ENCODE measurements around the gene TNFRSF14. TPM values are rescaled to one million over a fixed set of nuclear protein-coding genes. Genes with fewer than 3 reads are reported as not detected.
"Not testable (repeated sequence)": the region's sequence is repeated elsewhere in the genome, so short reads cannot be mapped to it uniquely, and the experiment has no call there.

The TNFRSF14 gene
- total RNA-seq, 4 donors from 2014 or later: 36.3 to 47.5 (median 46.7) TPM

DNA sequence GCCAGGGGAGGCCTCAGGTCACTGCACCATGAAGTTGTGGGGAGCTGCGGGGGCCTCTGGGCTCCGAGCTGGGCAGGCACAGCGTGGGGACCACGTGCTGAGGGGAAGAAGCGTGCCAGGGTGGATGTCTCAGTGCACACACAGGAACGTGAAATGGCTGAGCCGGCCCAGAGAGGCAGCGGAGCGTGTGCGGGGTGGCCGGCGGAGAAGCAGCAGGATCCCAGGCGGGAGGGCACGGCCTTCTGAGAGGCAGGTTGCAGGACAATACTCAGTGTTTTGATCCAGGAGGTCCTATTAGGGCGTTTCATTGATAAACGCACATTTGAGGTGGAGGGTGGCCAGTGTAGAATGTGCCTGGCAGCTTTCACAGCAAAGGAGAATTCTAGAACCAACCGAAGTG lies 12.9 kb downstream of the TNFRSF14 start:
- DNase-seq: peak; percentile 48 to 57
- Histone ChIP-seq H3K9me3 (no peaks in the 10 kb centered on the region), H3K4me3 (replicated peaks in 1 of 3) (no peak overlapping the region), H3K27ac (no peak overlapping the region), H3K27me3 (no peaks in the 10 kb centered on the region), H3K4me1 (peaks cover 0 to 4% of the 10 kb centered on the region in 2 donors), H3K36me3 (no peaks in the 10 kb centered on the region)
- TF ChIP-seq, protein P1, sequence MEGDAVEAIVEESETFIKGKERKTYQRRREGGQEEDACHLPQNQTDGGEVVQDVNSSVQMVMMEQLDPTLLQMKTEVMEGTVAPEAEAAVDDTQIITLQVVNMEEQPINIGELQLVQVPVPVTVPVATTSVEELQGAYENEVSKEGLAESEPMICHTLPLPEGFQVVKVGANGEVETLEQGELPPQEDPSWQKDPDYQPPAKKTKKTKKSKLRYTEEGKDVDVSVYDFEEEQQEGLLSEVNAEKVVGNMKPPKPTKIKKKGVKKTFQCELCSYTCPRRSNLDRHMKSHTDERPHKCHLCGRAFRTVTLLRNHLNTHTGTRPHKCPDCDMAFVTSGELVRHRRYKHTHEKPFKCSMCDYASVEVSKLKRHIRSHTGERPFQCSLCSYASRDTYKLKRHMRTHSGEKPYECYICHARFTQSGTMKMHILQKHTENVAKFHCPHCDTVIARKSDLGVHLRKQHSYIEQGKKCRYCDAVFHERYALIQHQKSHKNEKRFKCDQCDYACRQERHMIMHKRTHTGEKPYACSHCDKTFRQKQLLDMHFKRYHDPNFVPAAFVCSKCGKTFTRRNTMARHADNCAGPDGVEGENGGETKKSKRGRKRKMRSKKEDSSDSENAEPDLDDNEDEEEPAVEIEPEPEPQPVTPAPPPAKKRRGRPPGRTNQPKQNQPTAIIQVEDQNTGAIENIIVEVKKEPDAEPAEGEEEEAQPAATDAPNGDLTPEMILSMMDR (IDR thresholded peaks at IDR 0.05): no peak
- no peak for TF ChIP-seq POLR2A (IDR thresholded peaks at IDR 0.05)
- intact Hi-C loops (cut with DNase I): no loop called here
- WGBS, 2 donors: 45 to 46% methylated on average over 14 to 17 of the region's 17 CpGs

DNA sequence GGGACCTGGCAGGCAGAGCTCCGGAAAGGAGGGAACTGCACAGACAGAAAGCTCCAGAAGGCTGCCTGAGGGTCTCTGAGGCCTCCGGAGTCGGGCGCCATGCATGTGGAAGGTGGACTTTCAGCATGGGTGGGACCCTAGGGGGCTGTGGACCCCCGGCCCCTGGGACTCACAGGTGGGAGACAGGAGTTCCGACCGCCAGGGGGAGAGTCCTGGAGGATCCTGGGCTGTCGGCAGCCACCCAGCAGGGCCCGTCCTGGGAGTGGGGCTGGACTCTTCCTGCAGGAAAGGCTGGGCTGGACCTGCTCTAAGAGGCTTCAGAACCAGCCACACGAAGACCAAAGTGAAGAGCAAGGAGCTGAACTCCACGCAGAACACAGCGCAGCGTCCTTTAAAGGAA lies 13.5 kb downstream of the TNFRSF14 start:
- H3K4me1 ChIP-seq; H3K9me3 ChIP-seq; H3K4me3 ChIP-seq (replicated peaks in 1 of 3); H3K27me3 ChIP-seq; DNase-seq; intact Hi-C loops (cut with DNase I); H3K36me3 ChIP-seq; H3K27ac ChIP-seq: not testable (repeated sequence)
- 85 to 89% methylated on average over 11 to 13 of the region's 13 CpGs for WGBS, 2 donors

DNA sequence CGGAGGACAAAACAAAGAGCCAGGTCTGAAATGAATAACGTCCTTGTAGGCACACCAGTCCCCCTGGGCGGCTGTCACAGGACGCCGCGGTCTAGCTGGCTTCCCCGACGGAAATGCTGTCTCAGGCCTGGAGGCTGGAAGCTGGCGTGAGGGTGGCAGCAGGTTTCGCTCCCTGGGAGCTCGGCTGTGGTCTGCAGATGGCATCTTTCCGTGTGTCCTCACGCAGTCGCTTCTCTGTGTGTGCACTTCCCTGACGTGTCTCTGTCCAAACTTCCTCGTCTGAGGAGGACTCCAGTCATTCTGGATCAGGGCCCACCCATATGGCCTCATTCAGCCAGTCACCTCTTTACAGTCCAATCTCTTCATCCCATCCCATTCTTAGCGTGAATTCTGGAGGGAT lies 14.2 kb downstream of the TNFRSF14 start:
- no peak overlapping the region for H3K4me3 ChIP-seq (replicated peaks in 1 of 3)
- no peak for DNase-seq
- H3K27me3 ChIP-seq: no peaks in the 10 kb centered on the region

DNA sequence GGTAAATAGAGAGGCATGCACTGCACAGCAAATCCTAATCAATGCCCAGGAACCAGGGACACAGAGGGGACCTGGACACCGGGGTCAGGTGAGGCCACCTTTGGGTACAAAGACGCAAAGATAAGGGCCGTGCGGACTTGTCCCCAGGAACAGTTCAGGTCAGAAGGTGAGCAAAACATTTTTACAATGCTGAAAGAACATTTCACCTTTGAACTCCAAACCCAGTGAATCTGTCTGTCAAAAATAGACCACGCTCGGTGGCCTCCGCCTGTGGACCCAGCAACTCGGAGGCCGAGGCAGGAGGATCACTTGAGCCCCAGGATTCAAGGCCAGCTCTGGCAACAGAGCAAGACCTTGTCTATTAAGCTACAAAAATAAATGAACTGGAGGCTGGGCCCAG lies 15.2 kb downstream of the TNFRSF14 start:
- Histone ChIP-seq H3K4me3 (replicated peaks in 1 of 3) (no peak overlapping the region), H3K27ac (no peak overlapping the region), H3K4me1 (peaks cover 0 to 4% of the 10 kb centered on the region in 2 donors), H3K36me3 (no peaks in the 10 kb centered on the region), H3K27me3 (no peaks in the 10 kb centered on the region), H3K9me3 (no peaks in the 10 kb centered on the region)
- intact Hi-C loops (cut with DNase I): no loop called here
- WGBS, 2 donors: 97 to 98% methylated on average over 9 of the region's 9 CpGs
- TF ChIP-seq POLR2A (IDR thresholded peaks at IDR 0.05): no peak
- no peak for DNase-seq

More for the DNA sequence above, 14.2 kb downstream of the TNFRSF14 start:
- Histone ChIP-seq H3K9me3 (no peaks in the 10 kb centered on the region), H3K4me1 (peaks cover 0 to 4% of the 10 kb centered on the region in 2 donors), H3K27ac (no peak overlapping the region), H3K36me3 (no peaks in the 10 kb centered on the region)
- intact Hi-C loops (cut with DNase I): no loop called here
- 82 to 94% methylated on average over 17 of the region's 17 CpGs for WGBS, 2 donors
- TF ChIP-seq, protein P1 (IDR thresholded peaks at IDR 0.05): no peak
- TF ChIP-seq POLR2A (IDR thresholded peaks at IDR 0.05): no peak

DNA sequence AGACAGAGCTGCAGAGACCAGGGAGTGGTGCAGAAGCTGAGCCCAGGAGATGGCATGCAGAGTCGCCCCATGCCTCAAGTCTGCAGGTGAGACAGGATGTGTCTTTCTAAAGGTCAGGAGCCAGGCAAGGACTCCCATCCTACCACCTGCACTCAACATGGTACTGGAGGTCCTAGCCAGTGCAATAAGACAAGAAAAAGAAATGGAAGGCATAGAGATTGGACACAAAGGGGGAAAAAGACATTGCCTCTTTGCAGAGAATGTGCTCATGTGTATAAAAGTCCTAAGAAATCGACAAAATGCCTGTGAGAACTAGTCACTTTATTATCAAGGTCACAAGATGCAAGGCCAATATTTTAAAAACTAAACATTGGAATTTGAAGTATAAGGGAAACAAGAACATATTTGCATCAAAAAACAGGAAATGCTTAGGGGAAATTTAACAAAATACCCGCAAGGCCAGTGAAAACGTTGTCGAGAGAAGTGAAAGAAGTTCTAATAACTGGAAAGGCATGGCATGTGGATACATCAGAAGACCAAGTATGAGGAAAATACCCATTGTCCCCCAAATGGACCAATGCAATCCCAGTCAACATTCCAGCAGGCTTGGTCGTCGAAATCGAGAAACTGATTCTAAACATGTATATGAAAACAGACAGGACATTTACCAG lies 17.2 kb downstream of the TNFRSF14 start:
- Histone ChIP-seq H3K36me3 (no peaks in the 10 kb centered on the region), H3K27ac (no peak overlapping the region), H3K9me3 (no peaks in the 10 kb centered on the region), H3K4me3 (replicated peaks in 1 of 3) (no peak overlapping the region), H3K27me3 (no peaks in the 10 kb centered on the region), H3K4me1 (peaks cover 6 to 12% of the 10 kb centered on the region in 2 donors)
- no peak for DNase-seq
- no peak for TF ChIP-seq POLR2A (IDR thresholded peaks at IDR 0.05)
- TF ChIP-seq, protein P1 (IDR thresholded peaks at IDR 0.05): no peak
- intact Hi-C loops (cut with DNase I): no loop called here
- 87 to 89% methylated on average over 8 of the region's 8 CpGs for WGBS, 2 donors

DNA sequence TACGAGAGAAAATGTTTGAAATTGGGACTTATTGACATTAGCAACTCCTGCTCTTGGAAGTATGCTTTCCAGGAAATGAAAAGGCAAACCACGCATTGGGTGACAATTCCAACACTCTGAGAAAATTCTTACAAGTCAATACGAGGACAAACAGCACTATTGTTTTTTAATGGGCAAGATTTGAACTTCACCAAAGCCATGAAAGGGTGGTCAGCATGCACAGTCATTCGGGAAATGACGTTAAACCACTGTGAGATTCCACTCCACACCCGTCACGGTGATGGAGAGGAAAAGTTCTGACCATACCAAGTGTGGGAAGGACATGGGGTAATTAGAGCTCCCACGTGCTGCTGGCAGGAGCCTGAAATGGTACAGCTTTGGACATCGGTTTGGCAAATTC lies 18.2 kb downstream of the TNFRSF14 start:
- Histone ChIP-seq H3K4me1 (peaks cover 6 to 12% of the 10 kb centered on the region in 2 donors), H3K9me3 (no peaks in the 10 kb centered on the region), H3K36me3 (no peaks in the 10 kb centered on the region), H3K27me3 (no peaks in the 10 kb centered on the region), H3K27ac (no peak overlapping the region), H3K4me3 (replicated peaks in 1 of 3) (no peak overlapping the region)
- no peak for TF ChIP-seq POLR2A (IDR thresholded peaks at IDR 0.05)
- TF ChIP-seq, protein P1 (IDR thresholded peaks at IDR 0.05): no peak
- no peak for DNase-seq
- 85 to 86% methylated on average over 9 of the region's 9 CpGs for WGBS, 2 donors
- intact Hi-C loops (cut with DNase I): no loop called here
